Measurements from ENCODE around the gene RGS6.

Gene RGS6

GRCh38 chr14:72573725-72574417 lies 641.6 kb downstream of the RGS6 start:
- DNase-seq (ENCODE audit: low spot score) (no peak), FAIRE-seq (no peak)

GRCh38 chr14:72574715-72575114 lies 642.5 kb downstream of the RGS6 start:
- no peak for DNase-seq (ENCODE audit: low spot score)
- peak; percentile 52 for FAIRE-seq

- FAIRE-seq (peak; percentile 65), DNase-seq (ENCODE audit: low spot score) (no peak)
Measured at GRCh38 chr14:72576258-72576657, 644.0 kb downstream of the RGS6 start.

GRCh38 chr14:72577521-72577920 lies 645.3 kb downstream of the RGS6 start:
- FAIRE-seq (peak; percentile 61), DNase-seq (ENCODE audit: low spot score) (no peak)

- DNase-seq (ENCODE audit: low spot score): no peak
- FAIRE-seq: peak; percentile 5
Measured at GRCh38 chr14:72578514-72578913, 646.3 kb downstream of the RGS6 start.

- no peak for DNase-seq (ENCODE audit: low spot score)
- peak; percentile 83 for FAIRE-seq
Measured at GRCh38 chr14:72582582-72582981, 650.4 kb downstream of the RGS6 start.

- FAIRE-seq (peak; percentile 17), DNase-seq (ENCODE audit: low spot score) (no peak)
Measured at GRCh38 chr14:72583316-72584272, 651.4 kb downstream of the RGS6 start.

GRCh38 chr14:72588521-72588920 lies 656.3 kb downstream of the RGS6 start:
- FAIRE-seq (peak; percentile 5), DNase-seq (ENCODE audit: low spot score) (no peak)

GRCh38 chr14:72589652-72590051 lies 657.4 kb downstream of the RGS6 start:
- DNase-seq (ENCODE audit: low spot score): no peak
- FAIRE-seq: no peak

- FAIRE-seq: no peak
- DNase-seq (ENCODE audit: low spot score): no peak
Measured at GRCh38 chr14:72590577-72590976, 658.3 kb downstream of the RGS6 start.

GRCh38 chr14:72591391-72591790 lies 659.2 kb downstream of the RGS6 start:
- DNase-seq (ENCODE audit: low spot score): no peak
- peak; percentile 84 for FAIRE-seq

- FAIRE-seq (peak; percentile 86), DNase-seq (ENCODE audit: low spot score) (no peak)
Measured at GRCh38 chr14:72594099-72594901, 662.1 kb downstream of the RGS6 start.

- no peak for DNase-seq (ENCODE audit: low spot score)
- FAIRE-seq: peak; percentile 80
Measured at GRCh38 chr14:72595152-72595862, 663.1 kb downstream of the RGS6 start.

GRCh38 chr14:72597252-72598233 lies 665.3 kb downstream of the RGS6 start:
- DNase-seq (ENCODE audit: low spot score) (no peak), FAIRE-seq (no peak)

GRCh38 chr14:72598306-72598705 lies 666.1 kb downstream of the RGS6 start:
- DNase-seq (ENCODE audit: low spot score): no peak
- FAIRE-seq: no peak

GRCh38 chr14:72599579-72600470 lies 667.6 kb downstream of the RGS6 start:
- FAIRE-seq (peak; percentile 77), DNase-seq (ENCODE audit: low spot score) (no peak)

- FAIRE-seq (peak; percentile 97), DNase-seq (ENCODE audit: low spot score) (no peak)
Measured at GRCh38 chr14:72600551-72601330, 668.5 kb downstream of the RGS6 start.

GRCh38 chr14:72603639-72604038 lies 671.4 kb downstream of the RGS6 start:
- no peak for DNase-seq (ENCODE audit: low spot score)
- peak; percentile 98 for FAIRE-seq
